Panc1 (cell line): ENCODE measurements around the gene RPAP2.

ENCODE experiments used
- CTCF ChIP-seq: fragments of 450-650 bp; IDR thresholded peaks from 2 replicates; pipeline ENCODE4 v1.5.1; 2017; ENCODE audit warnings: mild to moderate bottlenecking
- POLR2AphosphoS5 ChIP-seq: IDR thresholded peaks from 2 replicates; pipeline ENCODE4 v1.6.1; 2012; ENCODE audit warnings: mild to moderate bottlenecking, low read depth, low read length, moderate library complexity
- SIN3A ChIP-seq: IDR thresholded peaks from 2 replicates; pipeline ENCODE4 v1.6.1; 2012; ENCODE audit warnings: low read depth, mild to moderate bottlenecking, low read length, moderate library complexity, borderline replicate concordance; ENCODE audit not compliant: insufficient read depth
- TCF7L2 ChIP-seq: IDR thresholded peaks from 2 replicates; pipeline ENCODE4 v1.6.1; 2011; ENCODE audit warnings: mild to moderate bottlenecking, low read depth, low read length, inconsistent platforms

- TF ChIP-seq POLR2AphosphoS5 (no peak), CTCF (no peak), TCF7L2 (no peak), SIN3A (no peak)
Measured at GRCh38 chr1:92356956-92357355, 58.1 kb downstream of the RPAP2 start.
